ENCODE results near the gene COL23A1. TPM values are rescaled to one million over a fixed set of nuclear protein-coding genes. Genes with fewer than 3 reads are reported as not detected.

COL23A1 gene
- total RNA-seq, 1 experiment from 2014 or later = not detected

- Histone ChIP-seq H3K27me3 (ENCODE audit: low read length) (peaks cover 55% of the 10 kb centered on the region), H3K9me2 (replicated peaks; ENCODE audit: low read length) (no peaks in the 10 kb centered on the region), H4K20me1 (ENCODE audit: low read length) (no peaks in the 10 kb centered on the region), H3K79me2 (ENCODE audit: low read length) (no peaks in the 10 kb centered on the region), H3K4me1 (ENCODE audit: insufficient read depth, low read length) (no peaks in the 10 kb centered on the region; the same call in 1 of the 2 replicates), H3K9ac (ENCODE audit: low read length) (no peak overlapping the region), H3K4me2 (ENCODE audit: low read length) (no peak overlapping the region), H3K4me3 (ENCODE audit: low read length) (no peak overlapping the region), H3F3A (ENCODE audit: low read length, unreplicated experiment) (peaks cover 6% of the 10 kb centered on the region), H3K9me3 (ENCODE audit: low read length) (no peaks in the 10 kb centered on the region), H3K36me3 (ENCODE audit: low read depth, low read length) (no peaks in the 10 kb centered on the region), H3K27ac (ENCODE audit: low read length) (no peak overlapping the region), H2AFZ (ENCODE audit: low read length) (no peak overlapping the region)
- no peak for TF ChIP-seq EZH2 (IDR thresholded peaks at IDR 0.05; ENCODE audit: low read length, unreplicated experiment)
- no peak for TF ChIP-seq EZH2phosphoT487 (IDR thresholded peaks at IDR 0.05; ENCODE audit: borderline replicate concordance, low read length)
- no peak for TF ChIP-seq CTCF (conservative IDR thresholded peaks at IDR 0.05; ENCODE audit: low read depth, low read length)
- DNase-seq = no peak
- ChIA-PET CTCF (no interaction called here), POLR2A (ENCODE audit: unreplicated experiment) (no interaction called here)
- no TSS peak for BruUV-seq (replicated peaks)
- ATAC-seq = no peak
- intact Hi-C loops (cut with micrococcal nuclease) = no loop called here
These were observed 232.5 kb downstream of the COL23A1 start for GRCh38 chr5:178357678-178358077.

DNA sequence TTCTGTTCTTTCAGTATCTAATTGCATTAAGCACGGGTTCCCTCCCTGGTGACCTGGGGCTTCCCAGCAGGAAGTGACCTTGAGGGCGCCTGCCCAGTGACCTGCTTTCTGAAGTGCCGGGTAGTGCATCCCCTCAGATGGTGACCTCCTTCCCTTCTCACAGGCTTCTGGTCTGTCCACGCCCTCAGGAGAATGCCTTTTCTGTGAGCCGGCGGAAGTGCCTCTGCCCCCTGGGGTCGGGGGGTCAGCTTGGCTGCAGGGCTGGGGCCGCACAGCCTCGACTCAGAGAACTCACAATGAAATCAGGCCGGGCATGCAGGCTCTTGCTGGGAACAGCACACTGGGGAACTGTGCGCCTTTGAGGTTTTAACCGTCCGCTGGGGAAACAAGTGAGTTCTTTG, 233.1 kb downstream of the COL23A1 start:
- no peaks in the 10 kb centered on the region for H3K9me2 ChIP-seq (replicated peaks; ENCODE audit: low read length)
- ATAC-seq = no peak
- ChIA-PET CTCF (no interaction called here), POLR2A (ENCODE audit: unreplicated experiment) (no interaction called here)
- no peaks in the 10 kb centered on the region; the same call in 1 of the 2 replicates for H3K4me1 ChIP-seq (ENCODE audit: insufficient read depth, low read length)
- H3K36me3 ChIP-seq (ENCODE audit: low read depth, low read length) = no peaks in the 10 kb centered on the region
- no peaks in the 10 kb centered on the region for H3K79me2 ChIP-seq (ENCODE audit: low read length)
- intact Hi-C loops (cut with micrococcal nuclease) = no loop called here
- no peak for TF ChIP-seq EZH2 (IDR thresholded peaks at IDR 0.05; ENCODE audit: low read length, unreplicated experiment)
- no peak for TF ChIP-seq CTCF (conservative IDR thresholded peaks at IDR 0.05; ENCODE audit: low read depth, low read length)
- TF ChIP-seq EZH2phosphoT487 (IDR thresholded peaks at IDR 0.05; ENCODE audit: borderline replicate concordance, low read length) = no peak
- no peak overlapping the region for H3K4me3 ChIP-seq (ENCODE audit: low read length)
- DNase-seq = no peak
- H3K27me3 ChIP-seq (ENCODE audit: low read length) = peaks cover 55% of the 10 kb centered on the region
- H3F3A ChIP-seq (ENCODE audit: low read length, unreplicated experiment) = peaks cover 6% of the 10 kb centered on the region
- H3K9me3 ChIP-seq (ENCODE audit: low read length) = no peaks in the 10 kb centered on the region
- no peaks in the 10 kb centered on the region for H4K20me1 ChIP-seq (ENCODE audit: low read length)
- H3K9ac ChIP-seq (ENCODE audit: low read length) = no peak overlapping the region
- H3K27ac ChIP-seq (ENCODE audit: low read length) = no peak overlapping the region
- BruUV-seq (replicated peaks) = no TSS peak
- H3K4me2 ChIP-seq (ENCODE audit: low read length) = no peak overlapping the region
- H2AFZ ChIP-seq (ENCODE audit: low read length) = no peak overlapping the region

- CTCF ChIA-PET = no interaction called here
- no peaks in the 10 kb centered on the region for H3K79me2 ChIP-seq (ENCODE audit: low read length)
- TF ChIP-seq EZH2phosphoT487 (IDR thresholded peaks at IDR 0.05; ENCODE audit: borderline replicate concordance, low read length) (no peak), EZH2 (IDR thresholded peaks at IDR 0.05; ENCODE audit: low read length, unreplicated experiment) (no peak), CTCF (conservative IDR thresholded peaks at IDR 0.05; ENCODE audit: low read depth, low read length) (no peak)
- no peaks in the 10 kb centered on the region for H4K20me1 ChIP-seq (ENCODE audit: low read length)
- H3K9me2 ChIP-seq (replicated peaks; ENCODE audit: low read length) = no peaks in the 10 kb centered on the region
- intact Hi-C loops (cut with micrococcal nuclease) = no loop called here
- no peak overlapping the region for H3K9ac ChIP-seq (ENCODE audit: low read length)
- no peaks in the 10 kb centered on the region for H3K36me3 ChIP-seq (ENCODE audit: low read depth, low read length)
- H2AFZ ChIP-seq (ENCODE audit: low read length) = no peak overlapping the region
- no peaks in the 10 kb centered on the region; the same call in 1 of the 2 replicates for H3K4me1 ChIP-seq (ENCODE audit: insufficient read depth, low read length)
- H3K4me2 ChIP-seq (ENCODE audit: low read length) = no peak overlapping the region
- no peak overlapping the region for H3K4me3 ChIP-seq (ENCODE audit: low read length)
- no TSS peak for BruUV-seq (replicated peaks)
- no peak overlapping the region for H3K27ac ChIP-seq (ENCODE audit: low read length)
- POLR2A ChIA-PET (ENCODE audit: unreplicated experiment) = no interaction called here
- H3F3A ChIP-seq (ENCODE audit: low read length, unreplicated experiment) = peaks cover 6% of the 10 kb centered on the region
- DNase-seq (no peak), ATAC-seq (no peak)
- H3K9me3 ChIP-seq (ENCODE audit: low read length) = no peaks in the 10 kb centered on the region
- peaks cover 48% of the 10 kb centered on the region for H3K27me3 ChIP-seq (ENCODE audit: low read length)
These were observed 233.7 kb downstream of the COL23A1 start for GRCh38 chr5:178356431-178356872.

Measured in PC-3 (cell line).